GM18951 (cell line): ENCODE data around the gene CARMIL1.
"Not testable (repeated sequence)": the region's sequence is repeated elsewhere in the genome, so short reads cannot be mapped to it uniquely, and the experiment has no call there.

Source experiments
- POLR2A ChIP-seq: IDR thresholded peaks from 4 replicates; pipeline ENCODE4 v1.6.1; 2011; ENCODE audit warnings: mild to moderate bottlenecking; ENCODE audit not compliant: insufficient read length, insufficient read depth; ENCODE audit errors: extremely low read depth
- in situ Hi-C: fragments of 300-500 bp; cut with MboI; formaldehyde crosslinking; loops from one replicate; pipeline ENCODE4 v1.12.0; 2022; ENCODE audit warnings: low sequenced_read_pairs, mixed read lengths, inconsistent platforms; ENCODE audit not compliant: unreplicated experiment

The CARMIL1 gene

GRCh38 chr6:25280344-25281074 lies 1.3 kb downstream of the CARMIL1 start:
- in situ Hi-C loops, result no loop called here

GRCh38 chr6:25286891-25287290 lies 7.7 kb downstream of the CARMIL1 start:
- in situ Hi-C loops, result no loop called here
- TF ChIP-seq POLR2A, result no peak

More at GRCh38 chr6:25280344-25281074, 1.3 kb downstream of the CARMIL1 start:
- TF ChIP-seq POLR2A, result no peak

- no peak for TF ChIP-seq POLR2A
- in situ Hi-C loops, result no loop called here
Observed at GRCh38 chr6:25287941-25288340, 8.8 kb downstream of the CARMIL1 start.

DNA sequence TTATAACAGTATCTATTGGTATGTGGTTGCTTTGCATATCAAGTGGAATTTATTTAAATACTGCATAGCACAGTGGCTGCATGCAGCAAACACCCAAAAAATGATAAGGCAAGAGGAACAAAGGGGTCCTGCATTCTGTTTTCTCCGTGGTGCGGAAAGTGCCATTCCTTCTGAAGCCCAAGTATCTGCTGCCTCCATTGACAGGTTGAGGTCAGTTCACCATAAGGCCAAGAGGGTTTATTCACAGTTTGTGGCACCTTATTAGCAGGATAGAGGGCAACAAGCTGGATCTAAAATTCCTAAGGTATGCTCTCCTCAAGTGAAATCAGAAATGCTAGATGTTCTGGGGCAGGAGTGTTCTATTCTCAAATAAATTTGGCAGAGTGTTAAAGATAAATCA lies 9.3 kb downstream of the CARMIL1 start:
- no peak for TF ChIP-seq POLR2A
- in situ Hi-C loops, result no loop called here

- TF ChIP-seq POLR2A, result no peak
- in situ Hi-C loops, result no loop called here
Observed at GRCh38 chr6:25290306-25291060, 11.3 kb downstream of the CARMIL1 start.

- in situ Hi-C loops, result no loop called here
- no peak for TF ChIP-seq POLR2A
Observed at GRCh38 chr6:25292384-25292783, 13.2 kb downstream of the CARMIL1 start.

GRCh38 chr6:25295651-25296050 lies 16.5 kb downstream of the CARMIL1 start:
- no peak for TF ChIP-seq POLR2A
- in situ Hi-C loops, result no loop called here

DNA sequence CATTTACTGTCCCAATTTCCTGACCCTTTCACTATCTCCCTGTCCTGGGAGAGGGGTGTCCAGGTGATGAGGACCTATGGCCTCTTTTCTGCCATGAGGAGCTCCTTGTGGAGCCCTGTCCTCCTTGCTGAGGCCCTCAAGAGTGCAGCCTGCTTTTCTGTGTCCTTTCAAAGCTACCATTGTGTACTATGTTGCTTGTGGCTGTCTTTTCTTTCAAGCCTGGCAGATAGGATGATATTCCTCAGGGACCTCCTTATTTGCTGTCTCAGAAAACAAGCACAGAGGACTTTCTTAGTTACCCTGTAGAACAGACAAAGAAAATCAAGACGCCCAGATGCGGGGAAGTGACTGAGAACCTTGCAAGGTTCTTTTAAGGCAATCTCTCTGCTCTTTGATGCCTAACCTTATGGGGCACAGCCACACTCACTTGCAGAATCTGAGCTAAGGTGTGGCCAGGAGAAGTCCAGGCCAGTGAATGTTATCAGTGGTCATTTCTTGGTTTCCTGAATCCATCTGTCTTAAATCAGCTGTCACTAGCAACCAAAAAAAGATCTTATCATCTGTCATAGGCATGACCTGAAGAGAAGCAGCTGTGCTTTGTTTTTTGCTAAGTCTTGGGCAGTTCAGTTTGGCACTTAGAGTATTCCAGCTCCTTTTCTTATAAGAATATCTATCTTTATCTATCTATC lies 17.2 kb downstream of the CARMIL1 start:
- TF ChIP-seq POLR2A, result no peak
- in situ Hi-C loops, result no loop called here

DNA sequence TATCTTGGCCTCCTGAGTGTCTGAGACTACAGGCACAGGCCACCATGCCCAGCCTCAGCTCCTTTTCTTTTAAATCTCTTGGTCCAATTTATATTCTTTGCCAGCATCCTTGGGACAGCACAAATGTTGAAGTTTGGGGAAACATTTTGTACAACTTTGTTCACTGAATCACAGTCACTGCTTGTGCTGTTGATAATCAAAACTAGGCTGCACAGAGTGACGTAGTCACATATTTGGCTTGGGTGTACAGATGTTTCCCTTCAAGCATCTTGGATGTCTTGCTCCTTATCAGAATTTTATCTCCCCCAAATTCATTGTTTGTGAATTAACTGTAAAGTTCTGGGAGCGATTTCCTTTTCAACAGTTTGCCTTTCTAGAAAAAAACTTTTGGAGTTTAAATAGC lies 17.9 kb downstream of the CARMIL1 start:
- in situ Hi-C loops, result no loop called here
- TF ChIP-seq POLR2A, result no peak

DNA sequence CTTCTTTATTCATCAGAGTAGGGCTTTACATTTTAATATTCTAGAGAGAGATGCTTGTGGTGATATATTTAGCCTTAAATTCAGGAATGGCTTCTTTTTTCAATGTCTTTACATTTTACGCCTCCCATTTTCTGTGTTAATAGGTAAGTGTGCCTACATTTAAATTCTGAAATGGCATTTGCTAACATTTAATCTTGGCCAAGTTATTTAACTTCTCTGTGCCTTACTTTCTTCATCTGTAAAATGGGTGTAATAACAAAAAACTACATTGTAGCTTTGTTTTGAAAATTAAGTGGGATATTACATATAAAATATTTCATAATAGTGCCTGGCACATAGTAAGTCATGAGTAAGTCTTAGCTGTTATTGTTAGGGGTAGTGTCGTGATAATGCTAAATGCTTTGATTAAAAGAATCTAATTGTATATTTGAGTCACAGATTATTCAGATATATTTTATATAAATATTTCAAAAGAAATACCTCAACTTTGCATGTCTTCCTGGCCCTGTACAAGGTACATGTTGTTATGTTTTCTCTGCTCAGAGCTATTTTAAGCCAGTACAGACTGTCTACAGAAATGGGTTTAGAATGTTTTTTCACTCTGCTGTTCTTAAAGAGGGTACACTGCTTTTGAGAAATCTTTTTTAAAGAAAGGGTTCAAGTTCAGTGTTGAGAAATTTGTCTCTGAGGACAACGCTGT lies 18.8 kb downstream of the CARMIL1 start:
- in situ Hi-C loops, result no loop called here
- no peak for TF ChIP-seq POLR2A

GRCh38 chr6:25298523-25298865 lies 19.3 kb downstream of the CARMIL1 start:
- in situ Hi-C loops, result not testable (repeated sequence)

DNA sequence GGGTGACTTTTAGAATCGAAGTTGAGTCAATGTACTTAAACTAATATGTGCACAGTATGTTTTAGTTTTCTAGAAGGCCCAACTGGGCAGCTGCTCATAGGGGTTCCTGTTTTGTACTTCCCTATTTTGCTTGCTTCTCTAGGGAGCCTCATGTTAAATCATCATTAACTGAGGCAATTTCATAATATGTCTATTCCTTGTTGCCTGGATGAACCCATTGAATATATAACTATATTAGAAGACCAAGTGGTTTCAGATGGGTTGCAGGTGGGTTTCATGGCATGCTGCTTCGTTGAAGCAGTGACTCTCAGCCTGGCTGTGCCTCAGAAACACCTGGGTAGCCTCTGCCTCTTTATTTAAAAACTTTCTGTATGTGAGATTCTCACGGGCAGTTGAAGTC lies 22.2 kb downstream of the CARMIL1 start:
- in situ Hi-C loops, result no loop called here
- no peak for TF ChIP-seq POLR2A

DNA sequence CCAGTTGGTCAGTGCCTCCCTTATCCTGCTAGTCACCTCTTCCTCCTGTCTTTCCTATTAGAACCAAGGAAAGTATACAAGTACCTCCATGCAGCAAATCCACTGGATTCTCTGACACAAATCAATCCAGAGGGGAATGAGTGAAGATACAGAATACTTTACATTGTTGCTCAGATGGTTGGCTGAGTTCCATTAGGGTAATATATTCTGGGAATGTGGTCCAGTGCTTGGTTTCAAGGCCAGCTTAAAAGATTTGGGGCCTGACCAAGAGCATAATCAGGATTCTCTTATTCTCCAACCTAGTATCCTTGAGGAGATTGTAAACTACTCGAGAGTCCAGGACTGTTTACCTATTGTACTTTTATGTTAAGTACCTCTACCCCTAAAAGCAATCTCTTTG lies 23.0 kb downstream of the CARMIL1 start:
- TF ChIP-seq POLR2A, result no peak
- in situ Hi-C loops, result no loop called here

DNA sequence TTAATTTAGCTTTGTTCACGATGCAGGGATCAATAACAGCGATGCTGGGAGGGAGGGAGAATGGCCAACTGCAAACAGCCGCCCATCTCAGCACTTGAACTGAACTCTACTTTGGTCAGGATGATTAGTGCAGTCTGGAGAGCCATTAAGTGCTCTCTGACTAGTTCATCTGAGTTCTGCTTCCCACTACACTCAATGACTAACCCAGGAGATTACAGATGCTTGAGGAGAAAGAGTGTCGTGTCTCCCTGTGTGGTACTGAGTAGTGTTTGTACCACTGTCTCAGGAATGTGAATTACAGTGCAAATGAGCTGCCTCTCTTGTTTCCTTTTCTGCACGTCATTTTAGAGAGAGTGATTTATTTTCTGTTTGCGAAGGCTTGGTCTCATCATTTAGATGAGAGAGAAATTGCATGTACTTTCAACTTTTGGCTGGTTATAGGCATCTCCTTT lies 23.5 kb downstream of the CARMIL1 start:
- no peak for TF ChIP-seq POLR2A
- in situ Hi-C loops, result no loop called here

DNA sequence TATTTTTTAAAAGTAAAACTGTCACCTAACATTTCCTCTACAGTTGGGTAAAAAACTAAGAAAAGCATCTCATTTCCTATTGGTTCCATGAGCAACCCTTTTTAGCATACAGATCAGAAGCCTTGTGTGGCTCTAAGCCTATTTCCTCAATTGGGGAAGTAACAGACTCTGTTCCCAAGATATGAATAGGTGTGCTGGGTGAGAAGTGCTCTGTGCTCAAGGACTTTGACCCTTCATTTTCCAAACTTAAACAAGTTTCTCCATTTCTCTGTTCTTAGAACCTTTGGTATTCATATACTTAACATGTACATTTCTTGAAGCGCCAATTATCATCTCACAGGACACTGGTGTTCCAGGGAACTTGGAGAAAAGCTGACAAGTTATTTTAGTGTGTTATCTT lies 24.1 kb downstream of the CARMIL1 start:
- no peak for TF ChIP-seq POLR2A
- in situ Hi-C loops, result no loop called here
